SH-SY5Y (cell line): Measurements from ENCODE around the gene SERINC3.

Experiments used
- GATA2 ChIP-seq: IDR thresholded peaks from 2 replicates; pipeline ENCODE4 v1.6.1; 2011; ENCODE audit warnings: mild to moderate bottlenecking, low read depth, low read length
- GATA3 ChIP-seq: IDR thresholded peaks from 2 replicates; pipeline ENCODE4 v1.6.1; 2011; ENCODE audit warnings: low read depth, mild to moderate bottlenecking, low read length, moderate library complexity

DNA sequence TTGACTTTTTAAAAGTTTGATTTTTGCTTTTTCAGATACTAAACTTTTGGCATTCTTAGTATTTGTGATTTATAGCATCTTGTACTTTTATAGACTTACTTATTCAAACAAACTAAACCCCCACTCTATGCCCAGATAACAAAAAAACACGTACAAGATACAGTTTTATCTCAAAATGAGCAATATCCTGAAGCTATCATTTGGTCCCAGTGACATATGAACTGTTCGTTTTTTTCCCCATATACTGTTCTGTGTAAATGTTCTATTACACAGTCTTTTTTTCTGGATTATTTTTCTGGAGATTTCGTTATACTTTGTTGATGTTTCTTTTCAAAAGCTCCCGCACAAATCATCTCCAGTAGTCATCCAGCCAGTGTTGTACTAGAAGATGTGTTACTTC is 27.3 kb upstream of the SERINC3 start:
- TF ChIP-seq GATA2: no peak
- TF ChIP-seq GATA3: no peak
